HG02970 (cell line): Measurements from ENCODE around the gene SMARCD3.

Experiments used
- ATAC-seq: cut with Tn5 transposase; IDR thresholded peaks from one replicate; pipeline ENCODE4 v1.9.1; 2021; ENCODE audit warnings: mild to moderate bottlenecking, moderate library complexity, moderate number of reproducible peaks; ENCODE audit not compliant: unreplicated experiment, low FRiP score

The SMARCD3 gene

DNA sequence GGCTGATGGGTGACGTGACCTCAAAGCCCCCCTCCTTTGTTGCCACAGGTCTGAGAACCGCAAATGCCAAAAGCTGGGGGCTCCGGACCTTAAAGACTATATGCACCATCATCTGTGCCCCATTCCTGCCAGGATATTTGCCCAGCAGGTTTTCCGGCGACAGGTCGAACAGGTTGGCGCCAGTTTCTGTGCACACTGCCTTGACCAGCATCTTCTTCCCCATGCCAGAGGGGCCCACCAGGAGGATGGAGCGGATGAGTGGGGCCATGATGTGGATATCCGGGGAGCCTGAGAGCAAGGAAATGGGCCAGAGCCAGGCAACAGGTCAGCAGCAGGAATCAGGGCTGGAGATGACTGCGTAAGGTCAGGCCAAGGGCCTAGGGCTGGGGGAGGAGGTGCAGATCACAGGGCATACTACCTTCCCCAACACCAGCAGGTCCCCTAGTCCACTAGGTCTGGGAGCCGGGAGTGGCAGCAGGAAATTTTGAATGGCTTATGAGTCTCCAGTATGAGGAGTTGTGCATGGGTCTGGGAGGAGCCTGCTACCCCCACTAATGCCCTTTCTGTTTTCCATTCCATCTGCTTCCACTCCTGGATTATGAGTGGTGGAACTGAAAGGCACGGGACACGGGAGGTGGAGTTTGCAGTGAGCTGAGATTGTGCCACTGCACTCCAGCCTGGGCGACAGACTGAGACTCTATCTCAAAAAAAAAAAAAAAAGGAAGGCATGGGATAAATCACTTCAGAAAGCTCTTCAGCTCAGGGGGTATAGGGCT lies 55.1 kb downstream of the SMARCD3 start:
- ATAC-seq, result no peak

DNA sequence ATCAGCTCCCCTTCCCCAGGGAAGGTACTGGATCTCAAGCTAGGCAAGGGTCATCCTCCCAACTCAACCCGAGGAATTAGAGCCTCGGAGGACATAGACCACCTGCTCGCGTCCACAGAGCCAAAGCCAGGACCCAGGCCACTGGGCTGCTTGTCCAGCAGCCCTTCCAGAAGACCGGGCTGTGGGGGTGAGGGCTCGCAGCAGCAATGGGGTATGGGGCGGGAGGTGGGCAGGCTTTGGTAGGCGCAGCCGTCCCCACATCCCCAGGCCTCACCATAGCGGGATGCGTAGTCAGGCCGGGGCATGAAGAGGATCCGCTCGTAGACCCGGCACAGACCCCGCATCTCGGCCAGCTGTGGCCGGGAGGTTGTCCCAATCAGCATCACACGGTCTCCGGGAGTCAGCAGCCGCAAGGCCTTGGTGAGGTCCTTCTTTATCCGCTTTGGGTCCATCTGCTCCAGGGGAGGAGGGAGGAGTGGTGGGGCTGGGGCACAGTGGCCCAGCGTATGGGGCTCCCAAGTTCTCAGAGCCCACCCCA lies 56.4 kb downstream of the SMARCD3 start:
- no peak for ATAC-seq

DNA sequence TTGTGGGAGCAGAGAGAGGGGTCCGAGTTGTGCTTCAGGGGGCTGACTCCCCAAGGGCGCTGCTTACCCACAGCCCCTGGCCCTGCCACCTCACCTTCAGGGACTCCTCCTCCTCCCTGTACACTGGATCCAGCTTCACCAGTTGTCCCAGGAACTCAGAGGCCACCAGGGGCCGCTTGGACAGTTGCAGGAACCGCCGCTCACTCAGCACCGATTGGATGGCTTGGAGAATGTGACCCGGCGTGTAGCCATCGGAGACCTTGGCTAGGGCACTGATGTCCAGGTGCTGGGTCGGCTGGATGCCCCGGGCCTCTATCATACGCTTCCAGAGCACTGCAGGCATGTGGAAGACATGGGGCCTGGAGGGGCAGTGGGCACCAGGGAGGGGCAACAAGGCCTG lies 57.0 kb downstream of the SMARCD3 start:
- no peak for ATAC-seq

DNA sequence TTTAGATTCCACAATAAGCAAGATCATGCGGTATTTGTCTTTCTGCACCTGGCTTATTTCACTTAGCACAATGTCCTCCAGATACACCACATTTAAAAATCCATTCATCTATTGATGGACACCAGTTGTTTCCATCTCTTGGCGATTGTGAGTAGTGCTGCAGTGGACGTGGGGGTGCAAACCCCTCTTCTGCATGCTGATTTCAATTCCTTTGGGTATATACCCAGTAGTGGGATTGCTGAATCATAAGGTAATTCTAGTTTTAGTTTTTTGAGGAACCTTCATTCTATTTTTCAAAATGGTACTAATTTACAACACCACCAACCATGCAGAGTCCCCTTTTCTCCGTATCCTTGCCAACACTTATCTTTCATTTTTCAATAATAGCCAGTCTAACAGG lies 59.5 kb downstream of the SMARCD3 start:
- no peak for ATAC-seq
